SK-N-SH treated with all-trans-retinoic acid at 6 μM for 48 hours (cell line): ENCODE data around the gene IDI2.
"Not testable (repeated sequence)": the region's sequence is repeated elsewhere in the genome, so short reads cannot be mapped to it uniquely, and the experiment has no call there.

Experiments
- ATAC-seq: fragments of 200-7000 bp; cut with Tn5 transposase; 3 replicates; pipeline ENCODE4 v1.9.1; 2020; ENCODE audit warnings: mild to moderate bottlenecking, moderate library complexity
- ARNTL ChIP-seq: fragments of 450-650 bp; formaldehyde crosslinking; IDR thresholded peaks from 2 replicates; pipeline ENCODE4 v1.5.0; 2020; ENCODE audit warnings: low read depth, mild to moderate bottlenecking, moderate library complexity, borderline replicate concordance
- BACH2 ChIP-seq: fragments of 250-450 bp; sonication (Bioruptor Pico); IDR thresholded peaks from 2 replicates; pipeline ENCODE4 v1.9.0; 2021; ENCODE audit warnings: mild to moderate bottlenecking, borderline replicate concordance
- CREB5 ChIP-seq: fragments of 250-450 bp; sonication (Bioruptor Pico); IDR thresholded peaks from 2 replicates; pipeline ENCODE4 v1.5.1; 2020; ENCODE audit warnings: low read depth, mild to moderate bottlenecking, moderate library complexity
- CSDC2 ChIP-seq: fragments of 250-450 bp; sonication (Bioruptor Pico); IDR thresholded peaks from 2 replicates; pipeline ENCODE4 v1.5.0; 2020; ENCODE audit warnings: mild to moderate bottlenecking, moderate library complexity
- CSRNP3 ChIP-seq: fragments of 250-450 bp; sonication (Bioruptor Pico); IDR thresholded peaks from 2 replicates; pipeline ENCODE4 v1.5.1; 2021; ENCODE audit warnings: mild to moderate bottlenecking, moderate library complexity
- ESRRG ChIP-seq: fragments of 250-450 bp; sonication (Bioruptor Pico); IDR thresholded peaks from 2 replicates; pipeline ENCODE4 v1.6.1; 2021; ENCODE audit warnings: mild to moderate bottlenecking
- GLIS3 ChIP-seq: fragments of 250-450 bp; sonication (Bioruptor Pico); IDR thresholded peaks from 2 replicates; pipeline ENCODE4 v1.5.0; 2020; ENCODE audit warnings: mild to moderate bottlenecking, moderate library complexity
- ISL1 ChIP-seq: fragments of 250-450 bp; sonication (Bioruptor Pico); IDR thresholded peaks from 2 replicates; pipeline ENCODE4 v2.1.2; 2022; ENCODE audit warnings: mild to moderate bottlenecking, moderate library complexity
- OSR1 ChIP-seq: fragments of 250-450 bp; sonication (Bioruptor Pico); IDR thresholded peaks from 2 replicates; pipeline ENCODE4 v1.8.0; 2022; ENCODE audit warnings: moderate library complexity, mild to moderate bottlenecking, inconsistent platforms
- PATZ1 ChIP-seq: fragments of 250-450 bp; sonication (Bioruptor Pico); IDR thresholded peaks from 2 replicates; pipeline ENCODE4 v1.8.0; 2020; ENCODE audit warnings: mild to moderate bottlenecking, moderate library complexity, borderline replicate concordance
- POU6F1 ChIP-seq: fragments of 250-450 bp; sonication (Bioruptor Pico); IDR thresholded peaks from 2 replicates; pipeline ENCODE4 v1.8.0; 2021; ENCODE audit warnings: low read depth, mild to moderate bottlenecking, moderate library complexity, borderline replicate concordance
- PPARA ChIP-seq: fragments of 250-450 bp; sonication (Bioruptor Pico); IDR thresholded peaks from 2 replicates; pipeline ENCODE4 v1.5.0; 2020; ENCODE audit warnings: mild to moderate bottlenecking, borderline replicate concordance
- RARB ChIP-seq: fragments of 250-450 bp; sonication (Bioruptor Pico); IDR thresholded peaks from 2 replicates; pipeline ENCODE4 v1.8.0; 2021; ENCODE audit warnings: mild to moderate bottlenecking, moderate library complexity
- SNAI2 ChIP-seq: fragments of 250-450 bp; sonication (Bioruptor Pico); IDR thresholded peaks from 2 replicates; pipeline ENCODE4 v1.5.0; 2020; ENCODE audit warnings: mild to moderate bottlenecking, moderate library complexity
- TCF4 ChIP-seq: fragments of 250-450 bp; sonication (Bioruptor Pico); IDR thresholded peaks from 2 replicates; pipeline ENCODE4 v1.8.0; 2021; ENCODE audit warnings: mild to moderate bottlenecking, moderate library complexity, borderline replicate concordance
- TOX ChIP-seq: fragments of 250-450 bp; sonication (Bioruptor Pico); IDR thresholded peaks from 2 replicates; pipeline ENCODE4 v1.8.0; 2021; ENCODE audit warnings: mild to moderate bottlenecking, moderate library complexity, borderline replicate concordance
- TSHZ2 ChIP-seq: fragments of 250-450 bp; sonication (Bioruptor Pico); IDR thresholded peaks from 2 replicates; pipeline ENCODE4 v1.5.0; 2020; ENCODE audit warnings: mild to moderate bottlenecking, moderate library complexity
- ZC3H10 ChIP-seq: fragments of 250-450 bp; sonication (Bioruptor Pico); IDR thresholded peaks from 2 replicates; pipeline ENCODE4 v1.5.1; 2021; ENCODE audit warnings: mild to moderate bottlenecking, moderate library complexity
- ZNF565 ChIP-seq: fragments of 450-650 bp; formaldehyde crosslinking; conservative IDR thresholded peaks from 2 replicates; pipeline ENCODE4 v1.5.0; 2020; ENCODE audit warnings: low read depth, mild to moderate bottlenecking, moderate library complexity
- ZNF70 ChIP-seq: fragments of 450-650 bp; formaldehyde crosslinking; IDR thresholded peaks from 2 replicates; pipeline ENCODE4 v1.5.0; 2020; ENCODE audit warnings: mild to moderate bottlenecking, moderate library complexity
- ZNF8 ChIP-seq: fragments of 450-650 bp; formaldehyde crosslinking; IDR thresholded peaks from 2 replicates; pipeline ENCODE4 v1.5.0; 2020; ENCODE audit warnings: mild to moderate bottlenecking, moderate library complexity

The IDI2 gene

GRCh38 chr10:1038769-1039168, 13.1 kb upstream of the IDI2 start:
- ATAC-seq = not testable (repeated sequence)

- ATAC-seq = no peak
- TF ChIP-seq OSR1 (CRISPR knock-in tag) (no peak), PATZ1 (CRISPR knock-in tag) (no peak)
Observed at GRCh38 chr10:1037098-1037497, 11.4 kb upstream of the IDI2 start.

GRCh38 chr10:1036341-1036791, 10.7 kb upstream of the IDI2 start:
- TF ChIP-seq TOX (no peak), ZNF70 (CRISPR knock-in tag) (no peak)
- ATAC-seq = peak; percentile 47

GRCh38 chr10:1035201-1035600, 9.5 kb upstream of the IDI2 start:
- no peak for ATAC-seq
- TF ChIP-seq SNAI2 (CRISPR knock-in tag) = no peak

GRCh38 chr10:1034758-1035157, 9.1 kb upstream of the IDI2 start:
- TF ChIP-seq RARB (CRISPR knock-in tag) = no peak
- TF ChIP-seq ISL1 (CRISPR knock-in tag) = no peak
- no peak for TF ChIP-seq CREB5 (CRISPR knock-in tag)
- no peak for TF ChIP-seq GLIS3
- no peak for TF ChIP-seq CSRNP3 (CRISPR knock-in tag)
- no peak for TF ChIP-seq ZC3H10
- no peak for TF ChIP-seq OSR1 (CRISPR knock-in tag)
- no peak for TF ChIP-seq TSHZ2 (CRISPR knock-in tag)
- no peak for TF ChIP-seq SNAI2 (CRISPR knock-in tag)
- no peak for TF ChIP-seq POU6F1 (CRISPR knock-in tag)
- no peak for TF ChIP-seq ZNF70 (CRISPR knock-in tag)
- no peak for TF ChIP-seq TOX
- no peak for TF ChIP-seq ESRRG (CRISPR knock-in tag)
- TF ChIP-seq PPARA = no peak
- no peak for ATAC-seq

GRCh38 chr10:1033601-1034000, 7.9 kb upstream of the IDI2 start:
- no peak for ATAC-seq
- no peak for TF ChIP-seq BACH2
- no peak for TF ChIP-seq ISL1 (CRISPR knock-in tag)
- no peak for TF ChIP-seq PATZ1 (CRISPR knock-in tag)
- no peak for TF ChIP-seq PPARA
- no peak for TF ChIP-seq CSDC2 (CRISPR knock-in tag)
- no peak for TF ChIP-seq ZC3H10
- TF ChIP-seq TCF4 (CRISPR knock-in tag) = no peak
- TF ChIP-seq CSRNP3 (CRISPR knock-in tag) = no peak
- no peak for TF ChIP-seq GLIS3
- no peak for TF ChIP-seq ARNTL (CRISPR knock-in tag)
- no peak for TF ChIP-seq RARB (CRISPR knock-in tag)
- TF ChIP-seq ZNF565 = no peak
- no peak for TF ChIP-seq TOX
- TF ChIP-seq OSR1 (CRISPR knock-in tag) = no peak
- TF ChIP-seq ZNF8 = no peak
